ENCODE data around the gene FARS2.

The FARS2 gene

GRCh38 chr6:5565971-5566370 lies 304.7 kb downstream of the FARS2 start:
- no peaks in the 10 kb centered on the region for H3K9me3 ChIP-seq (ENCODE audit: control insufficient read depth in 2 of 2, low read length in 2 of 2)
- no peaks in the 10 kb centered on the region for H3K36me3 ChIP-seq (ENCODE audit: control insufficient read depth in 2 of 2, insufficient read depth in 2 of 2, low read length in 2 of 2)
- H3K27ac ChIP-seq (ENCODE audit: low read depth in 2 of 2, low read length in 2 of 2): no peak overlapping the region
- no peak overlapping the region for H3K4me3 ChIP-seq (ENCODE audit: low read length in 2 of 2)
- H3K4me1 ChIP-seq (ENCODE audit: control insufficient read depth in 2 of 2, insufficient read depth in 2 of 2, low read length in 2 of 2): no peaks in the 10 kb centered on the region
- H3K9ac ChIP-seq (ENCODE audit: low read depth in 1 of 2, low read length in 2 of 2): no peak overlapping the region
- H3K27me3 ChIP-seq (ENCODE audit: control insufficient read depth in 2 of 2, insufficient read depth in 2 of 2, low read length in 2 of 2): no peaks in the 10 kb centered on the region

DNA sequence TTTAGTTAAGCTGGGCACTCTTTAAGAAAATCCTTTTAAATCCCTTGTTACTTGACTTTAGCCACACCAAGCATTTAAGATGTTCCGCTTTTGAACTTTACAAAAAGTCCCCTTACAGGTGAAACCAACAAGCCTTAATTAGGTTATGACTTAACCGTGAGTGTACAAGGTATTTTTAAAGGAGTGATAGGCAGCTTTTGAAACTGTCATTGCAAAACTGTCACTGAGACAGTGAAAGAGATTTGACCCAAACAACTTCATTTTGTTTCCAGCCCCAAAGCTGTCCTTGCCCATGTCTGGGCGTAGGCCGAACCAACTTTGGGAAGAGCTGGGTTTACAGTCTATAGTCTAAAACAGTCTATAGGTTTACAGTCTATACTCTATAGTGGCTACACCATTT lies 305.4 kb downstream of the FARS2 start:
- Histone ChIP-seq H3K27ac (ENCODE audit: low read depth in 2 of 2, low read length in 2 of 2) (no peak overlapping the region), H3K9ac (ENCODE audit: low read depth in 1 of 2, low read length in 2 of 2) (no peak overlapping the region), H3K27me3 (ENCODE audit: control insufficient read depth in 2 of 2, insufficient read depth in 2 of 2, low read length in 2 of 2) (no peaks in the 10 kb centered on the region), H3K36me3 (ENCODE audit: control insufficient read depth in 2 of 2, insufficient read depth in 2 of 2, low read length in 2 of 2) (no peaks in the 10 kb centered on the region), H3K4me3 (ENCODE audit: low read length in 2 of 2) (no peak overlapping the region), H3K9me3 (ENCODE audit: control insufficient read depth in 2 of 2, low read length in 2 of 2) (no peaks in the 10 kb centered on the region), H3K4me1 (ENCODE audit: control insufficient read depth in 2 of 2, insufficient read depth in 2 of 2, low read length in 2 of 2) (no peaks in the 10 kb centered on the region)

- no peaks in the 10 kb centered on the region for H3K27me3 ChIP-seq (ENCODE audit: control insufficient read depth in 2 of 2, insufficient read depth in 2 of 2, low read length in 2 of 2)
- no peaks in the 10 kb centered on the region for H3K36me3 ChIP-seq (ENCODE audit: control insufficient read depth in 2 of 2, insufficient read depth in 2 of 2, low read length in 2 of 2)
- no peak overlapping the region for H3K27ac ChIP-seq (ENCODE audit: low read depth in 2 of 2, low read length in 2 of 2)
- H3K4me1 ChIP-seq (ENCODE audit: control insufficient read depth in 2 of 2, insufficient read depth in 2 of 2, low read length in 2 of 2): no peaks in the 10 kb centered on the region
- no peak overlapping the region for H3K9ac ChIP-seq (ENCODE audit: low read depth in 1 of 2, low read length in 2 of 2)
- H3K9me3 ChIP-seq (ENCODE audit: control insufficient read depth in 2 of 2, low read length in 2 of 2): no peaks in the 10 kb centered on the region
- no peak overlapping the region for H3K4me3 ChIP-seq (ENCODE audit: low read length in 2 of 2)
Measured at GRCh38 chr6:5567352-5567751, 306.0 kb downstream of the FARS2 start.

DNA sequence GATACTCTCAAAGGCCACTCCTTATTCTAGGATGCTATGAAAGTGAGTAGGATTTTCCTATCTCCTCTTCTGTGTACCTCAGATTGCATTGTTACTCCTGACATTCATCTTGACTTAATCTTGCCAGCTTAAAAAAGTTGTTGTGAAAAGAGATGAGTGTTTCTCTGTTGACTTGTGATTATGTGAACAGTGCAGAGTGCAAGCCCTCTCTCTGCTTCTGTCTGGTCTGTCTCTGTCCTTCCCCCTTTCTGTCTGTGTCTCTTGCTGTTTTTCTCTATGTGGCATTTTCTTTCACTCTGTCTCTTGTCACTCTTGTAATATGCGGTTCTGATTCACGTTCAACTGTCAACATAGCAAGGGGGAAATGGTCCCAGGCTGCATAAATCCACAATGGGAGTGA lies 306.6 kb downstream of the FARS2 start:
- H3K36me3 ChIP-seq (ENCODE audit: control insufficient read depth in 2 of 2, insufficient read depth in 2 of 2, low read length in 2 of 2): no peaks in the 10 kb centered on the region
- H3K9ac ChIP-seq (ENCODE audit: low read depth in 1 of 2, low read length in 2 of 2): no peak overlapping the region
- H3K27me3 ChIP-seq (ENCODE audit: control insufficient read depth in 2 of 2, insufficient read depth in 2 of 2, low read length in 2 of 2): no peaks in the 10 kb centered on the region
- H3K9me3 ChIP-seq (ENCODE audit: control insufficient read depth in 2 of 2, low read length in 2 of 2): no peaks in the 10 kb centered on the region
- H3K4me1 ChIP-seq (ENCODE audit: control insufficient read depth in 2 of 2, insufficient read depth in 2 of 2, low read length in 2 of 2): no peaks in the 10 kb centered on the region
- no peak overlapping the region for H3K4me3 ChIP-seq (ENCODE audit: low read length in 2 of 2)
- no peak overlapping the region for H3K27ac ChIP-seq (ENCODE audit: low read depth in 2 of 2, low read length in 2 of 2)

DNA sequence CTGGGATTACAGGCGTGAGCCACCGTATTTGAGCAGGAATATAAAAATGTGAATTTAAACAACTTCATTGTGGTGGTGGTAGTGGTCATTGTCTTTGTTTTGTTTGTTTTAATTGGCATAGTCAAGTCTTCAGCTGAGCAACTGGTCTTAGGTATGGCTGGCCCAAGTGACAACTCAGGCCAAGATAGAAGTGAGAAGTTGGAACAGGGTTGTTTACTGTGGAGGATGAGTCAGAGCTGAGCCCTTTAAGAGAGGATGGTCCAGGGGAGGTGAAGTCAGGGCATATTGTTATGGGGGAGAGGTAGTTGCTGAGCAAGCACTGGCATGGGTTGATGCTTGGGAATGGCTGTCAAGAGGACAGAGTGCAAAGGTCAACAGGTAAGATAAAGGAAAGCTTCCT lies 308.2 kb downstream of the FARS2 start:
- Histone ChIP-seq H3K4me3 (ENCODE audit: low read length in 2 of 2) (no peak overlapping the region), H3K27ac (ENCODE audit: low read depth in 2 of 2, low read length in 2 of 2) (no peak overlapping the region), H3K9me3 (ENCODE audit: control insufficient read depth in 2 of 2, low read length in 2 of 2) (no peaks in the 10 kb centered on the region), H3K27me3 (ENCODE audit: control insufficient read depth in 2 of 2, insufficient read depth in 2 of 2, low read length in 2 of 2) (no peaks in the 10 kb centered on the region), H3K36me3 (ENCODE audit: control insufficient read depth in 2 of 2, insufficient read depth in 2 of 2, low read length in 2 of 2) (no peaks in the 10 kb centered on the region), H3K9ac (ENCODE audit: low read depth in 1 of 2, low read length in 2 of 2) (no peak overlapping the region), H3K4me1 (ENCODE audit: control insufficient read depth in 2 of 2, insufficient read depth in 2 of 2, low read length in 2 of 2) (no peaks in the 10 kb centered on the region)

GRCh38 chr6:5570641-5571040 lies 309.3 kb downstream of the FARS2 start:
- no peaks in the 10 kb centered on the region for H3K4me1 ChIP-seq (ENCODE audit: control insufficient read depth in 2 of 2, insufficient read depth in 2 of 2, low read length in 2 of 2)
- no peak overlapping the region for H3K4me3 ChIP-seq (ENCODE audit: low read length in 2 of 2)
- H3K9ac ChIP-seq (ENCODE audit: low read depth in 1 of 2, low read length in 2 of 2): no peak overlapping the region
- no peaks in the 10 kb centered on the region for H3K9me3 ChIP-seq (ENCODE audit: control insufficient read depth in 2 of 2, low read length in 2 of 2)
- no peak overlapping the region for H3K27ac ChIP-seq (ENCODE audit: low read depth in 2 of 2, low read length in 2 of 2)
- H3K27me3 ChIP-seq (ENCODE audit: control insufficient read depth in 2 of 2, insufficient read depth in 2 of 2, low read length in 2 of 2): no peaks in the 10 kb centered on the region
- no peaks in the 10 kb centered on the region for H3K36me3 ChIP-seq (ENCODE audit: control insufficient read depth in 2 of 2, insufficient read depth in 2 of 2, low read length in 2 of 2)

DNA sequence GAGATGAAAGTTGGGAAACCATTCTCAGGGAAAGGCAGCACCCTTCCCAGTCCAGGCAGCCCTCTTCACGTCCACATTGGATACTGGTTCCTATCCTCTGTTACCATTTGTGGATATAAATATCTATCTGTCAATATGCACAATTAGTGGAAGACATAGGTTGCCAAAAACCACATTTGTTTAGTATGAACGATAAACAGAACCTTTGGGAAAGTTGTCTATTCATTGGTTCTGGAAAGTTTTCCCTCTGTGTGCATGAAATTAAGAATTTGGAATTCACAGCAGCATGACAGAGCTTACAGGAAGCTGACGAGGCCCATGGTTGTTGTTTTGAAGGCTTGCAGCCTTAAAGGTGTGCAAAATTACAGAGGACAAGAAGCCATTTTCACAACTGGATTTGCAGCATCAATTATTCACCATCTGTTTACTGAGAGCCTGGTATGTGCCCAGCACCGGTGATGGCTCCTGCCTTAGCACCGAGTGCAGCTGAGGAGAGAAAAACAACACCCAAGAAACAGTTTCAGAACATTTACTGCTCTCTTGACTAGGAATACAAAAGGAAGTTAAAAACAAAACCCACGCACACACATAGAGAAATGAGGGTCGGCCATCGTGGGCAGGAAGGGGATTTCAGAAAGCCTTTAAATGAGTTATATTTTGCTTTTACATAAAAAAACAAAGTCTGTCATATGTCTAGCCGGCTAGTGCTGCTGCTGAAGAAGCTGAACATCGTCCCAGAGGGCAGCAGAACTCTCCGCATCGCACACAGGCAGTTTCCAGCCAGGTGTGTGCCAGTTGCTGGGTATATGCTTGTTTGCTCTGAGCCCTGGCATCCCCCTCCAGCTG lies 319.6 kb downstream of the FARS2 start:
- Histone ChIP-seq H3K4me3 (ENCODE audit: low read length in 2 of 2) (no peak overlapping the region), H3K9me3 (ENCODE audit: control insufficient read depth in 2 of 2, low read length in 2 of 2) (no peaks in the 10 kb centered on the region), H3K9ac (ENCODE audit: low read depth in 1 of 2, low read length in 2 of 2) (no peak overlapping the region), H3K27ac (ENCODE audit: low read depth in 2 of 2, low read length in 2 of 2) (no peak overlapping the region), H3K4me1 (ENCODE audit: control insufficient read depth in 2 of 2, insufficient read depth in 2 of 2, low read length in 2 of 2) (no peaks in the 10 kb centered on the region), H3K27me3 (ENCODE audit: control insufficient read depth in 2 of 2, insufficient read depth in 2 of 2, low read length in 2 of 2) (no peaks in the 10 kb centered on the region), H3K36me3 (ENCODE audit: control insufficient read depth in 2 of 2, insufficient read depth in 2 of 2, low read length in 2 of 2) (no peaks in the 10 kb centered on the region)

- Histone ChIP-seq H3K36me3 (ENCODE audit: control insufficient read depth in 2 of 2, insufficient read depth in 2 of 2, low read length in 2 of 2) (no peaks in the 10 kb centered on the region), H3K4me1 (ENCODE audit: control insufficient read depth in 2 of 2, insufficient read depth in 2 of 2, low read length in 2 of 2) (no peaks in the 10 kb centered on the region), H3K4me3 (ENCODE audit: low read length in 2 of 2) (no peak overlapping the region), H3K27ac (ENCODE audit: low read depth in 2 of 2, low read length in 2 of 2) (no peak overlapping the region), H3K9ac (ENCODE audit: low read depth in 1 of 2, low read length in 2 of 2) (no peak overlapping the region), H3K27me3 (ENCODE audit: control insufficient read depth in 2 of 2, insufficient read depth in 2 of 2, low read length in 2 of 2) (no peaks in the 10 kb centered on the region), H3K9me3 (ENCODE audit: control insufficient read depth in 2 of 2, low read length in 2 of 2) (no peaks in the 10 kb centered on the region)
Measured at GRCh38 chr6:5582762-5583161, 321.4 kb downstream of the FARS2 start.

DNA sequence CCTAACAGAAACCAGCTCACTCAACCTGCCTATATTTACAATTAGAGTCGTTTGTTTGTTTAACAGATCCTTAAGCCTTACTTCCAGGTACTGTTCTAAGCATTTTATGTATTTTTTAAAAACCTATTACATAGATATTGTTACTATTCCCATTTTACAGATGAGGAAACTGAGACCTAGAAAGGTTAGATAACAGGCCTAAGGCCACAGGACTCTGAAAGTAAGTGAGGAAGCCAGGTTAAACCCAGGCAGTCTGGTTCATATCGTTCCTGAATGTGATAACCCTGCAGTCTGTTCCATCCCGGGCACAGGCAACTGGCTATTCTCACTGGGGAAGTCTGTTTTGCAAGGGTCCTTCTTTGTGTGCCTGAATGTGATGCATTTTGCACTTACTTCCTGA lies 322.2 kb downstream of the FARS2 start:
- Histone ChIP-seq H3K4me1 (ENCODE audit: control insufficient read depth in 2 of 2, insufficient read depth in 2 of 2, low read length in 2 of 2) (no peaks in the 10 kb centered on the region), H3K9me3 (ENCODE audit: control insufficient read depth in 2 of 2, low read length in 2 of 2) (no peaks in the 10 kb centered on the region), H3K27ac (ENCODE audit: low read depth in 2 of 2, low read length in 2 of 2) (no peak overlapping the region), H3K9ac (ENCODE audit: low read depth in 1 of 2, low read length in 2 of 2) (no peak overlapping the region), H3K27me3 (ENCODE audit: control insufficient read depth in 2 of 2, insufficient read depth in 2 of 2, low read length in 2 of 2) (no peaks in the 10 kb centered on the region), H3K36me3 (ENCODE audit: control insufficient read depth in 2 of 2, insufficient read depth in 2 of 2, low read length in 2 of 2) (no peaks in the 10 kb centered on the region), H3K4me3 (ENCODE audit: low read length in 2 of 2) (no peak overlapping the region)

DNA sequence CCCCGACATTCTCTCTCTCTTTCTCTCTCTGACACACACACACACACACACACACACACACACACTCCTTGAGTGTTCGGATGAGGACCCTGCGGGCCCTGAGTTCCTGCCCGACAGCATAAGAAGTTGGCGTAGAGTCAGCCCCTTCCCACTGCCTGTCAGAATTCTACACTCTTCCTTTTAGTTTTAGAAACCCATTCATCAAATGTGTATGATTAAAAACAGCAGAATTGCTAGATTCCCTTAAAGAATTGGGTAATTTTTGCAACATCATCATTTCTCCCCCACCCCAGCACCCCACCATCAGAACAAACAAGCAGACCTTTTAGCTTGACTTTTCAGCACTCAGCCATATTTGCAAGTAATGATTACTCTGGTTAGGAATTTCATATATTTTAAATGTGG lies 322.8 kb downstream of the FARS2 start:
- H3K4me3 ChIP-seq (ENCODE audit: low read length in 2 of 2): no peak overlapping the region
- no peaks in the 10 kb centered on the region for H3K9me3 ChIP-seq (ENCODE audit: control insufficient read depth in 2 of 2, low read length in 2 of 2)
- no peak overlapping the region for H3K27ac ChIP-seq (ENCODE audit: low read depth in 2 of 2, low read length in 2 of 2)
- no peaks in the 10 kb centered on the region for H3K4me1 ChIP-seq (ENCODE audit: control insufficient read depth in 2 of 2, insufficient read depth in 2 of 2, low read length in 2 of 2)
- no peak overlapping the region for H3K9ac ChIP-seq (ENCODE audit: low read depth in 1 of 2, low read length in 2 of 2)
- H3K27me3 ChIP-seq (ENCODE audit: control insufficient read depth in 2 of 2, insufficient read depth in 2 of 2, low read length in 2 of 2): no peaks in the 10 kb centered on the region
- H3K36me3 ChIP-seq (ENCODE audit: control insufficient read depth in 2 of 2, insufficient read depth in 2 of 2, low read length in 2 of 2): no peaks in the 10 kb centered on the region

All from mucosa of rectum (tissue), 2 donors.